GM18873 (cell line): ENCODE data around the gene ETNPPL.

ENCODE experiments used
- ATAC-seq: cut with Tn5 transposase; IDR thresholded peaks from one replicate; pipeline ENCODE4 v1.9.1; 2021; ENCODE audit warnings: mild to moderate bottlenecking, moderate library complexity, moderate number of reproducible peaks; ENCODE audit not compliant: unreplicated experiment, low FRiP score

ETNPPL gene

GRCh38 chr4:108702960-108703359, 59.9 kb downstream of the ETNPPL start:
- no peak for ATAC-seq

GRCh38 chr4:108700081-108700757, 62.6 kb downstream of the ETNPPL start:
- no peak for ATAC-seq

GRCh38 chr4:108696160-108696559, 66.7 kb downstream of the ETNPPL start:
- no peak for ATAC-seq

- ATAC-seq = no peak
Observed at GRCh38 chr4:108695062-108695461, 67.8 kb downstream of the ETNPPL start.

- no peak for ATAC-seq
Observed at GRCh38 chr4:108694423-108694822, 68.4 kb downstream of the ETNPPL start.

- ATAC-seq = no peak
Observed at GRCh38 chr4:108693819-108694218, 69.0 kb downstream of the ETNPPL start.

GRCh38 chr4:108693211-108693610, 69.6 kb downstream of the ETNPPL start:
- ATAC-seq = no peak
